HG03064 (cell line): ENCODE results near the gene SLK.

Experiments
- ATAC-seq: cut with Tn5 transposase; IDR thresholded peaks from one replicate; pipeline ENCODE4 v1.9.1; 2021; ENCODE audit warnings: low read depth; ENCODE audit not compliant: unreplicated experiment

The SLK gene

GRCh38 chr10:104031631-104032030 is 64.7 kb downstream of the SLK start:
- ATAC-seq = no peak

GRCh38 chr10:104032144-104032775 is 65.3 kb downstream of the SLK start:
- ATAC-seq = no peak

GRCh38 chr10:104033401-104033930 is 66.5 kb downstream of the SLK start:
- no peak for ATAC-seq

- ATAC-seq = no peak
Measured at GRCh38 chr10:104033966-104034365, 67.0 kb downstream of the SLK start.

GRCh38 chr10:104034401-104035193 is 67.7 kb downstream of the SLK start:
- no peak for ATAC-seq

- ATAC-seq = no peak
Measured at GRCh38 chr10:104035194-104036068, 68.5 kb downstream of the SLK start.

- ATAC-seq = no peak
Measured at GRCh38 chr10:104036069-104036384, 69.1 kb downstream of the SLK start.

- ATAC-seq = no peak
Measured at GRCh38 chr10:104036518-104037260, 69.7 kb downstream of the SLK start.

GRCh38 chr10:104037261-104037951 is 70.5 kb downstream of the SLK start:
- ATAC-seq = no peak

GRCh38 chr10:104038537-104038936 is 71.6 kb downstream of the SLK start:
- ATAC-seq = no peak

- ATAC-seq = no peak
Measured at GRCh38 chr10:104038958-104039752, 72.2 kb downstream of the SLK start.

- ATAC-seq = no peak
Measured at GRCh38 chr10:104040382-104040781, 73.4 kb downstream of the SLK start.

- ATAC-seq = no peak
Measured at GRCh38 chr10:104040862-104041789, 74.2 kb downstream of the SLK start.

GRCh38 chr10:104041891-104042535 is 75.1 kb downstream of the SLK start:
- ATAC-seq = no peak

- no peak for ATAC-seq
Measured at GRCh38 chr10:104043185-104043830, 76.4 kb downstream of the SLK start.

GRCh38 chr10:104043854-104044253 is 76.9 kb downstream of the SLK start:
- no peak for ATAC-seq
